ENCODE results near the gene GBP7.
"Not testable (repeated sequence)": the region's sequence is repeated elsewhere in the genome, so short reads cannot be mapped to it uniquely, and the experiment has no call there.

Gene GBP7

GRCh38 chr1:89175601-89176256 is at the start of gene GBP7:
Gene GBP7 (minus strand): TSS chr1:89176003. CDS start chr1:89171935, 4,068 bp downstream.
- no peak for DNase-seq

- DNase-seq = no peak
Measured at GRCh38 chr1:89221341-89221740, 45.5 kb upstream of the GBP7 start.

DNA sequence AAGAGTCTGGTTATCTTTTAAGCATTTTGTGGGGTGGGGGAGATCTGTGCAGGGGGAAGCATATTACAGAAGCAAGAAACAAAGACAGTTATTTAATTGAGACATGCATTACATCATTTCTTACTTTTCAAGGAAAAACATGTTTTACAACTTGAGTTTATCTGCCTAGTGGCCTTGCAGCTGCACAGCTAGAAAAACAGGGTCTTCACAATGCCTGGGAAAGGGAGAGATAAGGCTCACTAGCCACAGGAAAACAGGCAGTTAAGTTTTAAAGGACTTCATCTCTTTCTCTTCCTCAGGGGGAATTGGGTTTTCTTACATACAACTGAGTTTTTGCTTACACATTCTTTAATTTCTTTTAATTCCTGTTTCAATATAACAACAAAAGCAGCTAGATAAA is 44.0 kb upstream of the GBP7 start:
- DNase-seq = not testable (repeated sequence)

- DNase-seq = not testable (repeated sequence)
Measured at GRCh38 chr1:89218941-89219340, 43.1 kb upstream of the GBP7 start.

- DNase-seq = no peak
Measured at GRCh38 chr1:89213347-89213746, 37.5 kb upstream of the GBP7 start.

DNA sequence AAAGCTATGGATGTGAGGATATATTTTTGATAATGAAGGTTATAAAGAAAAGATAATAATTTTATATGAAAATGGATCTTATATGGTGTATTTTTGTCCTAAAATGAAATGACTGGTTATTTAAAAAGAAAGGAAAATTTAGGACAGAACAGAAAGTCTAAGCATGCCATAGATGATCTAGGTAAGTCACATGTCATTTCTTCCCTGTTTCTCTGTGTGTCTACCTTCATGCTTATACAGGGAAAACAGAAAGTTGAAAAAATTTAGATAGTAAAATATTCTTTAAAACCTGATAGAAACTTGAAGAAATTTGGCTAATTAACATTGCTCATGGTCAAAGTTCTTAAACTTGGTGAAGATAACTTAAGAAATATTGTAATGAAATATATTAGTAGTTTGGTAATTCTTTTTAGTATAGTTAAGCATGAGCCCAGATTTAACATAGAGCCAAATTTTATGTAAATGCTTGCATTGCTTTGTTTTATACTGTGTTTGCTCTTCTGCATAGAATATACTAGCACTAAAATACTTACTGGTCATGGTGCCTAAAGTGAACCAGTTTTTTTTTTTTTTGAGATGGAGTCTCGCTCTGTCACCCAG is 35.3 kb upstream of the GBP7 start:
- DNase-seq = no peak

DNA sequence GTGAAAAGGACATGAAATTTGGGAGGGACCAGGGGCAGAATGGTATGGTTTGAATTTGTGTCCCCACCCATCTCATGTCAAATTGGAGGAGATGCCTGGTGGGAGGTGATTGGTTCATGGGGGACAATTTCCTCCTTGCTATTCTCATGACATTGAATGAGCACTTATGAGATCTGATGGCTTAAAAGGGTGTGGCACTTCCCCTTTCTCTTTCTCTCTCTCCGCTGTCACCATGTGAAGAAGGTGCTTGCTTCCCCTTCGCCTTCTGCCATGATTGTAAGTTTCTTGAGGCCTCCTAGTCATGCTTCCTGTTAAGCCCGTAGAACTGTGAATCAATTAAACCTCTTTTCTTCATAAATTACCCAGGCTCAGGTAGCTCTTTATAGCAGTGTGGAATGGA is 30.6 kb upstream of the GBP7 start:
- no peak for DNase-seq

DNA sequence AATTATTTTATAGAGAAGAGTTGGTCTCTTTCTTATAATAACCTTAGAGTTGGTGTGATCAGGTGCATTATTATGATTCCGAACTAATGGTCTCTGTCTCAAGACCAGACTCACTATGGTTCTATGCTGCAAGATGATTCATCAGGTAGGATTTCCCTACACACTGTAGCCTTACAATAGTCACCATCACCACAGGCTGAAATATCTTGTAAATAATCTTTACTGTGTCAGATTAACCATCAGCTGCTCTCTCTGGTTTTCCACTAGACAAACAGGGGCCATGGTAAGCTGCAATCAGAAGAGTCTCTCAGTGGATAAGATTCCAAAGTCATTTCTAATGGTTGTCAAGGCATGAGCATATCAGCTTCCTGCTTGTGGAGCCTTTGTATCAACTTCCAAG is 27.4 kb upstream of the GBP7 start:
- no peak for DNase-seq

GRCh38 chr1:89201106-89201794 is 25.4 kb upstream of the GBP7 start:
- DNase-seq = no peak

GRCh38 chr1:89200663-89201062 is 24.9 kb upstream of the GBP7 start:
- DNase-seq = no peak

- DNase-seq = no peak
Measured at GRCh38 chr1:89199525-89200031, 23.8 kb upstream of the GBP7 start.

- peak; percentile 27 for DNase-seq
Measured at GRCh38 chr1:89198491-89199072, 22.8 kb upstream of the GBP7 start, which contains the start of gene GBP4. Gene GBP4 (minus strand): TSS chr1:89198942. CDS start chr1:89198834, 108 bp downstream.

DNA sequence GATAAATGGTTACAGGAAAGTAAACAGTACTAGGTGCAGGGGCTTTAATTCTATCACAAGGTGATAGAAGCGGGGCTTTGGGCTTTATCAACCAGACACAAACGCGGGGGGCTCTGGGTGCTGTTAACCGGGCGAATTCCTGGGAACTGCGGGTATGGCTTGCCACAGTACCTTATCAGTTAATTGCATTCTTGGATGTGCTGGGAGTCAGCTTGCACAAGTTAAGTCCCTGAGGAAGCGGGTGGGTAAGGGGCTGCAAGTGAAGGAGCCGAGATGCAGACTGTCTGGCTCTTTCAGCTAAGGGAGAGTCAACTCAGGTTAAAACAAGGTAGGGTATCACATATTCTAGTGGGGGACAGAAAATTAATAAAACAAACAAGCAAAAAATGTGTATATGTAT is 22.3 kb upstream of the GBP7 start:
- no peak for DNase-seq

DNA sequence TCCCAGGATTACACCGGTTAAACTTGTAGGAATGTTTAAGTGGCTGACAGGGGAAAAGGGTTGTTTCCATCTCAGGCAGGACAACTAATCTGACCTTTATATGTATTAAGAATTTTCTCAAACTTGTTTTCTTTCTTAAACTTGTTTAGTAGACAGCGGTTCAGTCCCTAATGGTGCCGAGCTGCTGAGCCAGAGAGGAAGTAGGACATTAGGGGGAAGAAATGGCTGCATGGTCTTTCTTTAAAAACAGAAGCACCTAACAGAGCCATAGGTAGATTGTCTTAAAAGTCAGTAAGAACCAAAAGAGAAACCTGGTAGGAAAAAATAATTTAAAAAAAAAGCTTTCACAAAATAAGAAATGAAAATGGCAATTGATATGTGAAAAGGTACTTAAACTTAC is 19.7 kb upstream of the GBP7 start:
- DNase-seq = no peak

DNA sequence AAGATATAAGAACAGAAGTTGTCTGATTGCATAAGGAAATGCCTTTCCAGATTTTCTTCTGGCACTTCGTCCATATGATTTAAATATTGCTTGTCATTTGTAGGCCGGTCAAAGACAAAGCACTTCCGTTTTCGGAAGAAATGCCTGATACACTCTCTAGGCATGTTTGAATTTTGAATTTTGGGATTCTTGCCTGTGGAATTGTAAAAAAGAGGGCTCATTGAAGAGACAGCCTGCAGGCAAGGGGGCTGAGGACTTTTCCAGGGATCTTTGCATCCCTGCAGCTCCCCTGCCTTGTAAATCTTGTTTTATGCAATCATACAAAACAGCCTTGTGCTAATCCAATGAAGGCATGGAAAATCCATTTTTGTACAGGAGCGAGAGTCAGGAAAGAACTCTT is 15.5 kb upstream of the GBP7 start:
- DNase-seq = no peak

DNA sequence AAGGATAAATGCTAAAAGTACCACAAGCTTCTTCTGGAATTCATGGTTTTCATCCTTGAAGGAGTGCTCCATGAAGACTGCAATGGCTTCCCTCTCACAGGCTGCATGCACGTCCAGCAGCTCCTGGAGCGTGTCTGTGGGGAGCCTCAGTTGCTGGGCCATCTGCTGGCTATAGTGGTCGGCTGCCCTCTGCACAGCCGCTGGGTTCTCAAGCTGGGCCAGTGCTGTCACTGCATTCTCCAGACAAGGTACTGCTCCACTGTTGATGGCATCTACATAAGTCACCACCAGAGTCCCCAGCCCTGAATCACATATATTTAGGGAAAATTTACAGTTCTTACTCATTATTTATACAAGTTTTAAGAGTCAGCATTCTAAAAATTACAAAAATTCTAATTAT is 14.2 kb upstream of the GBP7 start:
- no peak for DNase-seq

DNA sequence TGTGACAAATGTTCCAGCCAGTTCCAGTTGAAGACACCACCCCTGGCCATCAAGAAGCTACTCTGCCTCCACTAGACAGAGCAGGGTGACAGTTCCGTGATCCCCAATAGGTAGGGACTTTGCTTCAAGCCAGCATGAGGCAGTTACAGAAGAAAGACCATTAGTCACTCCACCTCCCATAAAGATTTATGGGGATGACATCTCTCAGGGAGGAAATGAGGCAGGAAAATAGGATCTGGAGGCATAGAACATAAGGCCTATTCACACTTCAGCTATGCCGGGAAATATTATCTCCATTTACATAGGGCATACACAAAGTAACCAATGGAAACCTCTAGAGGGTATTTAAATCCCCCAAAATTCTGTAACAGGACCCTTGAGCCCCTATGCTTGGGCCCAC is 3.5 kb upstream of the GBP7 start:
- DNase-seq = no peak

- no peak for DNase-seq
Measured at GRCh38 chr1:89176971-89177370, 1.2 kb upstream of the GBP7 start.

- no peak for DNase-seq
Measured at GRCh38 chr1:89174491-89174890, 1.3 kb downstream of the GBP7 start.

- DNase-seq = no peak
Measured at GRCh38 chr1:89172468-89173143, 3.2 kb downstream of the GBP7 start.

DNA sequence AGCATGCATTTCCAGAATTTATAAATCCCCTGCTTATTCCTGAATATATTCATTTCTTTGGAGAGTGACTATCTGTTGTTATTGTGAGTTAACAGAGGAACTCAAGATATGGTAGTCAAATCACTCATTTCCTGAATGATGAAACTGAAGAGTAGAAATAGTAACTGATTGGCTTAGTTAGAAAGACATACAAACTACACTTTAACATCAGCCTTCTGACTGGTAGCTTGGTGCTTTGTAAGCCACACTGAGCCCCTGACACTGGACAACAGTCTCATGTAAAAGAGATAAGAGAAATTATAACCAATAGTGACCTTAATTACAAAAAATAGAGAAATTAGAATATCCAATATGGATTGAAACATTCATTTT is 4.8 kb downstream of the GBP7 start:
- no peak for DNase-seq

DNA sequence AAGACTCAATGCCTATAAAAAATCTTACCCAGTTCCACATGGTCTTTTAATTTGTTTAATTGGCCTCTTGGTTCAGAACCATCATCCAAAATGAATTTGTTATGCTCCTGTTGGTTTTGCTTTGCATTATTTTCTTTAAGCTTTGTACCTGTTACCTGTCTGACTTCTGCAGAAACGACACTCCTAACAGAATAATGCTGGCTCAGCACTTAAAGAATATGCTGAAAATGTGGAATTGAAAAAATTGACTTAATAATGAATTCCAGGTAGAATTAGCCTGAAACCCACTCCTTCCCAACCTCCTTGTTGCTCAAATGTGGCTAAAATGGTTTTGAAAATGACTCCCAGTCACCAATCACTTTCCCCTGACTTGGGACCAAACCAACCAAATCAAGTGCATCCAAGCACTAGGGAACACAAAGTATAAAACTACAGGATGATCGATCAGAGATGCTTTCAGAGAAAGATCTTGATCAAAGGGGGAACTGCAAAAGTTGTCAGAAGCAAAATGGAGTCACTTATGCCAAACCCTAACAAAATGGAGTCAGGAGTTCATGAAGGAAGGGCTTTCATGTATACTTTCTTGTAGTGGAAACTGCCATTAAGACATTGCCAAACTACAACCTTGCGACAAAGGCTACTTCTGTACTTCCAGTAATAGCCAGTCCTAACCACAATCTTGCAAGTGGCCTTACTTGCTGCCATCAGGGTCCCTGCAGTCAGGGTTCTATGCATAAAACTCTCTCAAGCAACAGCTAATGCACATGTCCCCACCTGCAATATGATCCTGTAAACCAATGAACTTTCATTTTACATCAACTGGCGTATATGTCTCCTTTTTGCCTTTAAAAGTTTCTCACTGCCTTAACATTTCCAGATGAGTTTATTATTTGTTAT is 5.4 kb downstream of the GBP7 start:
- no peak for DNase-seq

Data from midbrain (tissue), 1 donor.